ENCODE data around the gene RNF220. TPM values are rescaled to one million over a fixed set of nuclear protein-coding genes. Genes with fewer than 3 reads are reported as not detected.

The RNF220 gene
- total RNA-seq: 100 to 1,000 TPM; 121 to 125 TPM

DNA sequence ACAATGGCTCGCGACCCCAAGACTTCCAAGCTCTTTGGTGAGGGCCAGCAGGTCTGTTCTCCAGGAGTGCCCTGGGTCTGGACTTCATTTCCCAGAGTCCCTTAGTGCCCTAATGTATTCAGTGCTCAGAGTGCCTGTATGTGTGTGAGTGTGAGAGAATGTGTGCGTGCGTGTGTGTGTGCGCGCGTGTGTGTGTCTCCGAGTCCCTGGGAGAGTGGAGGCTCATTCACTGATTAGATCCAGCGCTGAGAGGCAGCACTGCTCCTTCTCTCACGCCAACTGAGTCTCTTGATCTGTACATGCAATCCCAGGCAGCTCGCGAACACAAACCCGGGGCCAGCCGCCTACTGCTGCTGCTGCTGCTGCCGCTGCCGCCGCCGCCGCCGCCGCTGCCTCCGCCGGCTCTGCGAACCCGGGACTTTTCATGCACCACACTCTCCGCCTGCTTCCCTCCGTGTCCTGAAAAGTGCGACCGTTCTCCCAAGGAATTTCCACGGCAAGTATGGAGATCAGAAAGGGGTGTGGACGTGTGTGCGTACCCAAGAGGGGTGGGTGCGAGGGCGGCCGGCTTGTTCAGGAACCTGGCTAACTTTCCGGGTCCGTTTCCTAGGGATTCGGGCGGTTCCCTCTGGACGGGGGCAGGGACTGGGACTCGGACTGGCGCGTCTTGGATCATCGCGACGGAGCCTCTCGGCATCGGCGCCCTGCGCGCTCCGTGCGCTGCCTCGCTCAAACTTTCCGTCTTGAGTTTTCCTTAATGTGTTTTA lies at the start of gene RNF220:
Gene RNF220, plus strand, starts transcription at position 225 of the 767 bp plus-strand sequence.
- Histone ChIP-seq H3K27ac (no peak within 1 kb of the TSS), H3K36me3 (no peaks in the 10 kb centered on the region), H3K4me3 (peak within 1 kb of the TSS; percentile 73), H3K4me1 (ENCODE audit: control insufficient read depth in 1 of 2, low read depth in 2 of 2) (peaks cover 22 to 31% of the 10 kb centered on the region in 2 donors), H3K27me3 (replicated peaks; ENCODE audit: insufficient read depth) (peaks cover 28% of the 10 kb centered on the region), H3K9me3 (no peaks in the 10 kb centered on the region)
- DNase-seq (ENCODE audit: low spot score) (no peak), ATAC-seq (ENCODE audit: insufficient number of reproducible peaks, low FRiP score, low read depth) (peak; percentile 53)
- TF ChIP-seq, protein P1, sequence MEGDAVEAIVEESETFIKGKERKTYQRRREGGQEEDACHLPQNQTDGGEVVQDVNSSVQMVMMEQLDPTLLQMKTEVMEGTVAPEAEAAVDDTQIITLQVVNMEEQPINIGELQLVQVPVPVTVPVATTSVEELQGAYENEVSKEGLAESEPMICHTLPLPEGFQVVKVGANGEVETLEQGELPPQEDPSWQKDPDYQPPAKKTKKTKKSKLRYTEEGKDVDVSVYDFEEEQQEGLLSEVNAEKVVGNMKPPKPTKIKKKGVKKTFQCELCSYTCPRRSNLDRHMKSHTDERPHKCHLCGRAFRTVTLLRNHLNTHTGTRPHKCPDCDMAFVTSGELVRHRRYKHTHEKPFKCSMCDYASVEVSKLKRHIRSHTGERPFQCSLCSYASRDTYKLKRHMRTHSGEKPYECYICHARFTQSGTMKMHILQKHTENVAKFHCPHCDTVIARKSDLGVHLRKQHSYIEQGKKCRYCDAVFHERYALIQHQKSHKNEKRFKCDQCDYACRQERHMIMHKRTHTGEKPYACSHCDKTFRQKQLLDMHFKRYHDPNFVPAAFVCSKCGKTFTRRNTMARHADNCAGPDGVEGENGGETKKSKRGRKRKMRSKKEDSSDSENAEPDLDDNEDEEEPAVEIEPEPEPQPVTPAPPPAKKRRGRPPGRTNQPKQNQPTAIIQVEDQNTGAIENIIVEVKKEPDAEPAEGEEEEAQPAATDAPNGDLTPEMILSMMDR (IDR thresholded peaks at IDR 0.05): no peak

DNA sequence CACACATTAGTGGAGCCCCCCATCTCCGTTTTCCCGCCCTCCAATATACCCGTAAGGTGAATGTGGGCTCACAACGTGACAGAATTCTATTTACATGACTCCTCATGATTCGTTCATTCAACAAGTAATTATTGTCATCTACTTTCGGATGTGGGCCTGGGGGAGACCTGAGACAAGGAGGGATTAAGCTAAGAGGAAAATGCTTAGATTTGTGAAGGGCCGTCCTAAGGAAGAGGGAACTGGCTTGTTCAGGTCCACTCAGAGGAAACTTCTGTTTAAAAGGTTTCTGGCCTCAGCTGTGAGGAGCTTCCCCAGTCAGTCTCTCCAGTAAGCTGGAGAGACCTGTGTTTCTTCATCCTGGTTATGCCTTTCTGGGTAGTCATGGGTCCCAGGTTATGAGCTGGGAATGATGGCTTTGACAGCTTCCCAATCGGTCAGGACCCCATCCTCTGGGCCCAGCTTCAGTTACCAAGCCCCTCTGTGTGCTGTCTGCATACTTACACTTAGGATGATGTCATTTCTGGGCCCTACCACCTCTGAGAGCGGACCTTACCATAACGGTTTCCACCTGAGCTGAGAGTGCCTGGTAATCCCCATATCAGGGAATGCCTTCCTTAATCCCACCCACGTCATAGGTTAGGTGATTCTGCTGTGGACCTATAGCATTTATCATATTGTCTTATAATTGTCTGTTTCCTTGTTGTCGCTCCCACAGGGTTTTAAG lies 49.3 kb upstream of the RNF220 start:
- TF ChIP-seq, protein P1 (IDR thresholded peaks at IDR 0.05): no peak
- no peaks in the 10 kb centered on the region for H3K27me3 ChIP-seq (replicated peaks; ENCODE audit: insufficient read depth)
- H3K9me3 ChIP-seq: no peaks in the 10 kb centered on the region
- ATAC-seq (ENCODE audit: insufficient number of reproducible peaks, low FRiP score, low read depth) (no peak), DNase-seq (ENCODE audit: low spot score) (no peak)
- H3K4me1 ChIP-seq (ENCODE audit: control insufficient read depth in 1 of 2, low read depth in 2 of 2): peaks cover 5 to 28% of the 10 kb centered on the region in 2 donors
- no peaks in the 10 kb centered on the region for H3K36me3 ChIP-seq
- H3K27ac ChIP-seq: peak overlapping the region in 1 of 2 donors; percentile 15
- peak overlapping the region; percentile 97 for H3K4me3 ChIP-seq

DNA sequence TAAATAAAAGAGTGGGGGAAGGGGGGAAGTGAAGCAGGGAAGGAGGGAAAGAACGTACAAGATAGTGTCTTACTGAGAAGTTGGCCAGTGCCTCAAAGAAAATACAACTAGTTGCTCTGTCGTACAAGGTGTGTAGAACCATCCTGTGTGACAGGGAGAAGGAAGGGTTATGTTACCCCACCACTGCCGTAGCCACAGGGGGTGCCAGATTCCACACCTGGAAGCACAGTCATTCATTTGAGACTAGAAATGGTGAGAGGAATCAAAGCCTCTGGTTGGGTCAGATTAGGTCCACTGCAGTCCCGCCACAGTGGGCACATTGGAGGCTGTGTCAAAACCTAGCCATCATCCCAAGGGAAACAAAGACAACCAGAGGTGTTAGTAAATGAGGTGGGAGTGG lies 47.3 kb upstream of the RNF220 start:
- TF ChIP-seq, protein P1 (IDR thresholded peaks at IDR 0.05): no peak
- Histone ChIP-seq H3K36me3 (no peaks in the 10 kb centered on the region), H3K4me1 (ENCODE audit: control insufficient read depth in 1 of 2, low read depth in 2 of 2) (peaks cover 5 to 25% of the 10 kb centered on the region in 2 donors), H3K9me3 (no peaks in the 10 kb centered on the region), H3K27ac (no peak overlapping the region), H3K27me3 (replicated peaks; ENCODE audit: insufficient read depth) (no peaks in the 10 kb centered on the region), H3K4me3 (no peak overlapping the region)
- ATAC-seq (ENCODE audit: insufficient number of reproducible peaks, low FRiP score, low read depth) (no peak), DNase-seq (ENCODE audit: low spot score) (no peak)

DNA sequence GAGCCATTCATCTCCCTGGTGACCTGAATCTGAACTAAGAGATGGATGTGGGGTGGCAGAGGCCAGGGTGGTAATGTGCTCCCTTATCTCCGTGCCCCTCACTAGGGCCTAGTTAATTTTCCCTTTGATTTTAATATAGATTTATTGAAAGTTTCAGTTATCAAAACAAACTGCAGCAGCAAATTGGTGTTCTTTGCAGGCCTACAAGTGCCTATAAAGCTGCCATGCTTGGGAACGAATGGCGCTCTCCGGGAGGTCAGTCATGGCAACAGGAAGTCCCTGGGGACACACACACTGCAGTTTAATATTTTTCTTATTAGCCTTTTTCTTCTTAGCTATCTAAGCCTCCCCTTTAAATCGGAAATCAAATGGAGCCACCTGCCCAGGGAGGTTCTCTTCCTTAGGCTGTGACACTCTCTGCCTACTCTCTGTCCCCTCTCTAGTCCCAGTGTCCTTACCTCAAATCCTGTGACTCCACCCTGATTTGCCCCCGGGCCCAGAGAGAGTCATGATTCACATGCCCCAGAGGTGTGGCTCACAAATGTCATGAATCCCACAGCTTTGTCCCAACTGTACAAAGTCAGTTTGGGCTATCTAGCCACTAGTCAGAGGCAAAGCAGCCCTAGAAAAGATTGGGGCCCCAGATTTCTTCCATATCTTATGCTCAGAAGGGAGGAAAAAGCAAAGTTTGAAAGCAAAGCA lies 45.7 kb upstream of the RNF220 start:
- H3K27ac ChIP-seq: no peak overlapping the region
- no peaks in the 10 kb centered on the region for H3K36me3 ChIP-seq
- no peak overlapping the region for H3K4me3 ChIP-seq
- H3K27me3 ChIP-seq (replicated peaks; ENCODE audit: insufficient read depth): no peaks in the 10 kb centered on the region
- H3K9me3 ChIP-seq: no peaks in the 10 kb centered on the region
- H3K4me1 ChIP-seq (ENCODE audit: control insufficient read depth in 1 of 2, low read depth in 2 of 2): peaks cover 0 to 9% of the 10 kb centered on the region in 2 donors
- ATAC-seq (ENCODE audit: insufficient number of reproducible peaks, low FRiP score, low read depth) (no peak), DNase-seq (ENCODE audit: low spot score) (no peak)
- TF ChIP-seq, protein P1 (IDR thresholded peaks at IDR 0.05): no peak

DNA sequence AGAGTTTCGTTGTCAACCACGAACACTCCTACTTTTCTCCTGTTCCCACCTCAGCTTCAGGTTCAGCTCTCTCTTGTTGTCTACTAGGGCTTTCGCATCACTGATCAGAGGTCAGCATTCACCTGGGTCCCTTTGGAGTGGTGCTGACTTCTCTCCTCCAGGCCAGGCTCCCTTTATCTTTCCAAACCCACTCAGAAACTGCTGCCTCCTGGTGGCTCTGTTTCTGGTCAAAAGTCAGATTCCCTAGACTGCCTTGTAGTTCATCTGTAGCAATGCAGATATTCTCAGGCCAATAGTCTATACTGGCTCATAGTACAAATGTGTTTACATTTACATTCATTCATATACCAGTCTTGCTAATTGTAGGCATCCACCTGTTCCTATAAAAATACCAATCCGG lies 43.6 kb upstream of the RNF220 start:
- TF ChIP-seq, protein P1 (IDR thresholded peaks at IDR 0.05): no peak
- H3K27me3 ChIP-seq (replicated peaks; ENCODE audit: insufficient read depth): no peaks in the 10 kb centered on the region
- DNase-seq (ENCODE audit: low spot score) (no peak), ATAC-seq (ENCODE audit: insufficient number of reproducible peaks, low FRiP score, low read depth) (no peak)
- no peaks in the 10 kb centered on the region for H3K9me3 ChIP-seq
- H3K4me1 ChIP-seq (ENCODE audit: control insufficient read depth in 1 of 2, low read depth in 2 of 2): no peaks in the 10 kb centered on the region
- no peak overlapping the region for H3K4me3 ChIP-seq
- H3K27ac ChIP-seq: no peak overlapping the region
- H3K36me3 ChIP-seq: no peaks in the 10 kb centered on the region

Data from thoracic aorta (tissue), 2 donors.